ACC112 (cell line): ENCODE results near the gene YARS1.

Source experiments
- H2AFZ ChIP-seq: fragments of 200-600 bp; sonication (generic); one replicate; pipeline ENCODE4 v1.6.0; 2017; ENCODE audit warnings: antibody characterized with exemption, low read length; ENCODE audit not compliant: unreplicated experiment
- H3K27ac ChIP-seq: fragments of 200-600 bp; sonication (generic); 2 replicates; pipeline ENCODE4 v1.5.1; 2014; ENCODE audit warnings: low read depth, mild to moderate bottlenecking, antibody characterized with exemption, low read length, moderate library complexity
- H3K27me3 ChIP-seq: fragments of 200-600 bp; sonication (generic); 2 replicates; pipeline ENCODE4 v1.6.1; 2014; ENCODE audit warnings: mild to moderate bottlenecking, antibody characterized with exemption, low read length, moderate library complexity, mixed read lengths; ENCODE audit not compliant: insufficient read depth
- H3K36me3 ChIP-seq: fragments of 200-600 bp; sonication (generic); 2 replicates; pipeline ENCODE4 v1.6.1; 2016; ENCODE audit warnings: mild to moderate bottlenecking, antibody characterized with exemption, low read length, moderate library complexity, mixed read lengths; ENCODE audit not compliant: insufficient read depth
- H3K4me1 ChIP-seq: fragments of 200-600 bp; sonication (generic); one replicate; pipeline ENCODE4 v1.6.1; 2016; ENCODE audit warnings: low read length, mixed read lengths; ENCODE audit not compliant: insufficient read depth, unreplicated experiment, control insufficient read depth
- H3K4me3 ChIP-seq: fragments of 200-600 bp; sonication (generic); 2 replicates; pipeline ENCODE4 v1.5.1; 2014; ENCODE audit warnings: mild to moderate bottlenecking, low read depth, low read length
- H3K79me2 ChIP-seq: fragments of 200-600 bp; sonication (generic); one replicate; pipeline ENCODE4 v1.6.0; 2016; ENCODE audit warnings: low read length; ENCODE audit not compliant: control insufficient read depth, unreplicated experiment, insufficient read depth

Gene YARS1

GRCh38 chr1:32763221-32763620 is 53.9 kb downstream of the YARS1 start:
- Histone ChIP-seq H3K79me2 (no peaks in the 10 kb centered on the region), H2AFZ (no peak overlapping the region), H3K27me3 (no peaks in the 10 kb centered on the region), H3K4me1 (peaks cover 40% of the 10 kb centered on the region), H3K36me3 (no peaks in the 10 kb centered on the region), H3K27ac (no peak overlapping the region), H3K4me3 (no peak overlapping the region)

DNA sequence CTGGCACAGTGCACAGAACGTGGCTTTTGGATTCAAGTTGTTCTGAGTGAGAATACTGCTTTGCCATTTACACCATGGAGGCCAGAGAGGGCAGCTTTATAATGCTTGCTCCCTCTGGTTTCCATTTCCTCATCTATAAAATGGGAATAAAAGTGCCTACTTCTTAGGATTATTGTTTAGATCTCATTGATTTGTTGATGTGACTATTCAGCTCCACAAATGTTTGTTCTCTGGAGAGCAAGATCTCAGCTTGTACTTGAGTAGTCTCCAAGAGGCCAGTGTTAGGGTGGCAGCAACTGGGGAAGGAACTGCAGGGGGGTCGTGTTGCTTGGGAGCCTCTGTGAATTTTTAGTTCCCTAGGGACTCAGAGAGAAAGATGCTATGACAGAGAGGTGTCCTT is 55.2 kb downstream of the YARS1 start:
- H3K4me1 ChIP-seq, result peaks cover 28% of the 10 kb centered on the region
- no peaks in the 10 kb centered on the region for H3K36me3 ChIP-seq
- peak overlapping the region; percentile 9; the same call in 1 of the 2 replicates for H3K27ac ChIP-seq
- H3K79me2 ChIP-seq, result no peaks in the 10 kb centered on the region
- H2AFZ ChIP-seq, result no peak overlapping the region
- H3K4me3 ChIP-seq, result no peak overlapping the region
- H3K27me3 ChIP-seq, result no peaks in the 10 kb centered on the region

GRCh38 chr1:32761253-32761877 is 55.8 kb downstream of the YARS1 start:
- Histone ChIP-seq H3K79me2 (no peaks in the 10 kb centered on the region), H3K4me1 (peaks cover 26% of the 10 kb centered on the region), H3K36me3 (no peaks in the 10 kb centered on the region)

DNA sequence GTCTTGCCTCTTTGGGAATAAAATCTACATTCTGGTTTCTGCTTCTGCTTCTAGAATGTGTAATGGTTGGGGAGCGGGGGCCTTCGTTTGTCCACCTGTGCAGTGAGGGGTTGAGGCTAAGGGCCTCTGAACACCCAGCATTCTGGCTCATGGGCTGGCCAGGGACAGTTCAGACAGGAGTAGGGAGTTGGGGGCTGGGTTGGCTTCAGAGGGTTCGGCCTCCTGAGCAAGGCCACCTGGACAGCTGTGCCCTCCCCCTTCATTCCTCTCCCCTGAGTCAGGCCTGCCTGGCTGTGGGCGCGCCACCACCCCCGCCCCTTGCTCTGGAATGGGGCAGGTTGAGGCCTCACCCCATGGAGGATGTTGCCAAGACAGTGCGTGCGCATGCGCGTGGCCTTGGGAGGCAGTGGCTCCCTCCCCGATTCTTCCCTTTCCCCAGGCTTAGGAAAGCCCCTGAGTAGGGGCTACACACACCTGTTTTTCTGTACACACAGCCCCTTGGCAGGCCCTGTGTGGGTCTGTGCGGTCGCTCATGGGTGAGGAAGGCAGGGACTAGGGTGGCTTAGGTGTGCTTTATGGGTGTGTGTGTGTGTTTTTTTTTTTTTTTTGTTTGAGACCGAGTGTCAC is 57.0 kb downstream of the YARS1 start:
- Histone ChIP-seq H3K27me3 (no peaks in the 10 kb centered on the region), H3K79me2 (no peaks in the 10 kb centered on the region), H3K4me3 (no peak overlapping the region), H3K36me3 (no peaks in the 10 kb centered on the region), H3K27ac (no peak overlapping the region), H3K4me1 (peaks cover 26% of the 10 kb centered on the region), H2AFZ (no peak overlapping the region)

More at GRCh38 chr1:32761253-32761877, 55.8 kb downstream of the YARS1 start:
- Histone ChIP-seq H3K4me3 (no peak overlapping the region), H3K27me3 (no peaks in the 10 kb centered on the region), H3K27ac (peak overlapping the region; percentile 9; the same call in 1 of the 2 replicates), H2AFZ (no peak overlapping the region)

GRCh38 chr1:32759521-32759981 is 57.6 kb downstream of the YARS1 start:
- H3K27me3 ChIP-seq, result peaks cover 6% of the 10 kb centered on the region
- H3K79me2 ChIP-seq, result no peaks in the 10 kb centered on the region
- H3K27ac ChIP-seq, result no peak overlapping the region
- no peak overlapping the region for H2AFZ ChIP-seq
- no peak overlapping the region for H3K4me3 ChIP-seq
- no peaks in the 10 kb centered on the region for H3K36me3 ChIP-seq
- peaks cover 26% of the 10 kb centered on the region for H3K4me1 ChIP-seq

DNA sequence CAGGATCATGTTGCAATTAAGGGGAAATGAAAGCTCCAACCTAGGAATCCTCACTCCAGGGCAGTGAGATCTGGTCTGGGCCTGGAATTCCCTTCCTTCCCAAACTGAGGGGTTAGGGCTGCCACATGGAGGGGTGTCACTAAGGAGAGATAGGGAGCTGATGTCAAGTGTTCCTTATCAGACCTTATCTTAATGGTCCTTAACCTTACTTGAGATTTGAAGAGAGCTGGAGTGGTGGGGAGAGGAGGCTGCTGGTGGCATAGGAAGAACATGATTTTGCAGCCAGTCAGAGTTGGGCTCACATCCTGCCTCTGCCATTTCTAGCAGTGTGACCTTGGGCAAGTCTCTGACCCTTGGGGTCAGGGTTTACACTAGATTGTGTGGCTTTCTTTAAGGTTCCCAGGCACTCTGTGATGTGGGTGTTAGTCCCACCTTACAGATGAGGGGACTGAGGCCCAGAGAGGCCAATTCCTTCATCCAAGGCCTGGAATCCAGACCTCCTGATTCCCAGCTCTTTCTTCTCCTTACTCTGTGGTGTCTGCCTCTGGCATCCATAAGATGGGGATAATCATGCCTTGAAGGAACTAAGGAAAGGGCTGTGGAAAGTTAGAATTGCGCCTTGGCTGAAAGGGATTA is 58.2 kb downstream of the YARS1 start:
- Histone ChIP-seq H2AFZ (no peak overlapping the region), H3K4me3 (no peak overlapping the region), H3K27me3 (peaks cover 12% of the 10 kb centered on the region), H3K4me1 (peaks cover 30% of the 10 kb centered on the region), H3K79me2 (no peaks in the 10 kb centered on the region), H3K36me3 (no peaks in the 10 kb centered on the region), H3K27ac (no peak overlapping the region)

GRCh38 chr1:32758177-32758794 is 58.9 kb downstream of the YARS1 start:
- H3K4me3 ChIP-seq, result no peak overlapping the region

GRCh38 chr1:32757213-32757895 is 59.8 kb downstream of the YARS1 start:
- peaks cover 12% of the 10 kb centered on the region for H3K27me3 ChIP-seq
- H3K4me1 ChIP-seq, result peaks cover 30% of the 10 kb centered on the region
- no peak overlapping the region for H3K27ac ChIP-seq
- no peak overlapping the region for H2AFZ ChIP-seq
- H3K79me2 ChIP-seq, result no peaks in the 10 kb centered on the region
- H3K36me3 ChIP-seq, result no peaks in the 10 kb centered on the region
- H3K4me3 ChIP-seq, result no peak overlapping the region

More at GRCh38 chr1:32758177-32758794, 58.9 kb downstream of the YARS1 start:
- H3K36me3 ChIP-seq, result no peaks in the 10 kb centered on the region
- H2AFZ ChIP-seq, result no peak overlapping the region
- H3K79me2 ChIP-seq, result no peaks in the 10 kb centered on the region
- H3K4me1 ChIP-seq, result peaks cover 30% of the 10 kb centered on the region
- no peak overlapping the region for H3K27ac ChIP-seq
- H3K27me3 ChIP-seq, result peaks cover 12% of the 10 kb centered on the region

- Histone ChIP-seq H3K36me3 (no peaks in the 10 kb centered on the region), H3K27ac (no peak overlapping the region), H3K79me2 (no peaks in the 10 kb centered on the region), H3K4me1 (peaks cover 16% of the 10 kb centered on the region), H2AFZ (no peak overlapping the region), H3K27me3 (peaks cover 12% of the 10 kb centered on the region), H3K4me3 (no peak overlapping the region)
Measured at GRCh38 chr1:32755810-32756159, 61.4 kb downstream of the YARS1 start.

DNA sequence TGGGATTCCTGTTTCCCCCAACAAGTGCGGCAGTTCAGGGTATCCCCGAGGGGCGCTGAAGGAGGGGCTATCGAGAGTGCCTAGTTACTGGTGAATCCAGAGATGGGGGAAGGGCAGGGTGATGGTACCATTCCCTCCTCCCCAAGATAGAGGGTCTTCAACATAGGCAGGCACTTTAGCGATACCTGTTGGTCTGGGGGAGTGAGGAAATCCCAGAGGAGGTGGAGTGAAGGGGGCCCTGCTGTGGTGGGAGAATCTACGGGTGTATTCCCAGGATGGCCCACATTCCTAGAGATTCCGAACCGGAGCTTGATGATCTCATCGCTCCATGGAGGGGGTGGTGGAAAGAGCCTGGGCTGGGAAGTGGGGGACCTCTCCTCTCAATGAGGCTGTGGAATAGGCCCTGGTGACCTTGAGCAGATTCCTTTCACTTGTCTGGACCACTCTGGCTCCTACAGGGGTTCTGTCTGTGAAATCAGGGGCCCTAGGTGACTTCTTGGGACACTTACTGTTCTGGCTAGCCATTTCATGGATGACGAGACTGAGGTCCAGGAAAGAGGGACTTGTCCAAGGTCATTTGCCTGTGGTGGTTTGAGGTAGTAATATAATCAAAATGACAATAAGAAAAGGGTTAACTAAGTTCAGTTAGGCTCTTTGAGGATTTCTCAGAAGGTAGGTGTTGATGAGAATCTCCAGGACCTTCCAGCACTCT is 61.9 kb downstream of the YARS1 start:
- no peak overlapping the region for H3K27ac ChIP-seq
- H3K27me3 ChIP-seq, result peaks cover 12% of the 10 kb centered on the region
- peaks cover 13% of the 10 kb centered on the region for H3K4me1 ChIP-seq
- no peaks in the 10 kb centered on the region for H3K79me2 ChIP-seq
- no peaks in the 10 kb centered on the region for H3K36me3 ChIP-seq
- no peak overlapping the region for H3K4me3 ChIP-seq
- no peak overlapping the region for H2AFZ ChIP-seq
